Stimulated activated CD4-positive, alpha-beta T cell treated with anti-CD3 and anti-CD28 coated beads, Interleukin-4, amount 100 ng/mL, for 48 hours (primary cell): Measurements from ENCODE around the gene RBBP5.

ENCODE experiments used
- DNase-seq, 2 donors: peaks; one replicate each; pipeline ENCODE4 v3.0.0-alpha.2; 2020; ENCODE audit warnings: low read depth in 2 of 2

The RBBP5 gene

GRCh38 chr1:205056956-205057568 is 64.7 kb downstream of the RBBP5 start:
- no peak for DNase-seq

GRCh38 chr1:205056188-205056611 is 65.6 kb downstream of the RBBP5 start:
- no peak for DNase-seq

- no peak for DNase-seq
Observed at GRCh38 chr1:205054013-205054412, 67.8 kb downstream of the RBBP5 start.

DNA sequence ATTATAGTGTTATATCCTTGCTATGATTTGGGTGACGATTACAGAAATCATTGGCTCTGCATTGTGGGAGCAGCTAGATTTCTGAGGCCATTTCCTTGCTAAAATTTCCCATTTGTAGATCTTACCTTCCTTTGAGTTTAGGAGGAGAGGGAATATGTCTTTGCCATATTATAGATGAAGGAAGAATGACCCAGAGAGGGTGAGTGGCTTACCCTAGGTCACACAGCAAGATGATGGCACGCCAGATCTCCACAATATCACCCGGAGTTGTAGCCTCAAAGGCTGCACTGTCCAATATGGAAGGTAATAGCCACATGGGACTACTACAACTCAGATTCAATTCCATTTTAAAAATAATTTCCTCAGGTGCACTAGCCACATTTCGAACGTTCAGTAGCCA is 68.5 kb downstream of the RBBP5 start:
- DNase-seq, result no peak

DNA sequence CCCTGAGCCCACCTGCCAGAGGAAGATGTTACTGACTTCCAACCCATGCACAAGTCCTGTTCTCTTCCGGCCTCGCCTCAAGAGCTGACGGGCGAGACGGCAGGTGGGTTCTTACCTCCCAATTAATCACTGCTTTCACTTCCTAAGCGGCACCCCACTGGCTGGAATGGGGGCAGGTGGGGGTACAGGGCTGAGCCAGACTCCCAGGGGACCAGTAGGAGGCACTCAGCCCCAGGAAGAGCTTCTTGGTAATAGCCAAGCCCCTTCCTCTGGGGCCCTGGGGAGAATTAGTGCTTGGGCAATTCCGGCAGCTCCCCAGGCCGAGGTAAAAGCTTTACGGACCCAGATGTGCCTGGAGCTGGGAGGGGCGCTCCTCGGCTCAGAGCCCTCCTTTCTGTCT is 69.1 kb downstream of the RBBP5 start:
- no peak for DNase-seq

DNA sequence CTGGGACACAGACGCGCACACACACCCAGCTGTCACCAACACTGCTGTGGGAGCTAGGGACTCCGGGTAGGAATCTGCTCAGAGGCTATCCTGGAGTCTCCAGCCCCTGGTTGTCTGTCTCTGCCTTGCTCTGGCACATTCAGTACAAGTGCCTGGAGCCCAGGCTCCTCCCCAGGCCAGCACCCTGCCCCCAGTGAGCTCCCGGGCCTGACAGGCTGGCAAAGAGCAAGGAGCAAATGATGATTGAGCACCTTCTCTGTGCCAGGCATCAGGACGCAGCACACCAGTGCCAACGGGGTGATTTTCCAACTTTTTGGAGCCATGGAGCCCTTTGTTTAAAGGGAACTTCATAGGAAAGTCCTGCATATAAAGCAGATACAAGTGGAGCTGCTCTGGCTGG is 72.3 kb downstream of the RBBP5 start:
- DNase-seq, result no peak

DNA sequence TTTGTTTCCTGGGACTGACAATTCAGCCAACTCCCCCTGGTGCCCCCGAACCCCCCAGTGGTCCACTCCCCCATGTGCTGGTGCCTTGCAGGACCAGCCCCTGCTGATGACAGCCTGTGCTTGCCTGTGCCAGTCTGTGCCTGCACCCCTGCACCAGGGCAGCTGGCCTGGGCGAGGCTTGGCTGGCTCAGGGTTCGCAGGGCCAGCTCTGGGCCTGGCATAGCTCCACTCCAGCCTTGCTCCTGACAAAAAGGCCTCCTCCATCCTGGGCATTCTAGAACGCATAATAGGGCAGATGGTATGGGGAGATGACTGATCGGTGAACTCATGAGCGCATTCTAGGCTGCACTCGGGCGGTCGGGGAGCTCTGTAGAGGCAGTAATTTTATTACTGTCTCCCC is 73.4 kb downstream of the RBBP5 start:
- no peak for DNase-seq

GRCh38 chr1:205047764-205048231 is 74.0 kb downstream of the RBBP5 start:
- no peak for DNase-seq

DNA sequence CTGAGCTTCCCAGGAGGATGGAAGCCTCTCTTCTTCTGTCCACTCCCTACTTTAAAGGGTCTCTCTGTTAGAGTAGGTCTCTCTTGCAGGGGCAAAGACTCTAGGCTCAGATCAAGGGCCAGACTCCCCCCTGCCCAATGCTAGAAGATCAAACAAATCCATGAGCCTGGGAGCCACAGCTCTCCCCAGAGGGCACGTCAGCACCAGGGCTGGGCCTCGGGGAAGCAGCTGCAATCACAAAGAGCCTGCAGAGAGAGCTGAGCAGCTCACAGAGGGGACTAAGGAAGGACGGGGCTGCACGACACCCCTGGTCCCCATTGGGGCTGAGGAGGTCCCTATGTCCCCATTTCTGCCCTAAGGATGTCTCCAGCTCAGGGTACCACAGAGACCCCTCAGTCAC is 74.9 kb downstream of the RBBP5 start:
- DNase-seq, result no peak

DNA sequence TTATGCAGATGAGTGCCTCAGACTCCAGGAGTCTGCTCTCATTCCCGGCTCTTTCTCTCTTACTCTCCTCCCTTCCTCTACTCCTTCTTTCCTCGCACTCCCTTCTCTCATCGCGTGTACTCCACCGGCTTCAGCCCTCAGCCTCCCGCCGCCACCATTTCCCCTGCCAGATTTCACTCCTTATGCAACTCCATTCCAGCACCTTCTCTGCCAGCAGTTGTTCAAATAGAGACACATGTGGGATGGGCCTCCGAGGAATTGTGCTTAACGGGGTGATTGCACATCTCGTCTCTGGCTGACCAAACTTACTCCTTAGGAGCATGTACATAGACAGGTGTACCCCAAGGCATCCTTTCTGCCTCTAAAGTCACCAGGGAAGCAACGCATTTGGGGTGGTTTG is 76.6 kb downstream of the RBBP5 start:
- no peak for DNase-seq

DNA sequence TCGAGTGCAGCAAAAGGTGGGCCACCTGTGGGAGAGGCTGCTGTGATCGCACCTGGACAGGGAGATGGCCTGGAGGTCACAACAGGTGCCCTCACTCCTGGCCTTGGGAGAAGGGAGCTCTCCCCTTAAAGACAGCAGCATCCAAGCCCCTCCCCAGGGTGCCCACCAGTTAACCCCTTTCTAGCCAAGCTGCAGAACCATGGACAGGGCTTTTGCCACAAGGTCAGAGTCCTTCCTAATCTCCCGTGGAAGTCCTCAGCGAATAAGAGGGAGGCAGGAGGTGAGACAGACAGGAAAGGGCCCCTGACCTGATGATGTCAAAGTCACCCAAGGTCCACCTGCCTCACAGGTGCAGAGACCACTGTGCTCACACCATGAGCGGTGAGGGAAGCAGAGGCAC is 77.0 kb downstream of the RBBP5 start:
- no peak for DNase-seq

DNA sequence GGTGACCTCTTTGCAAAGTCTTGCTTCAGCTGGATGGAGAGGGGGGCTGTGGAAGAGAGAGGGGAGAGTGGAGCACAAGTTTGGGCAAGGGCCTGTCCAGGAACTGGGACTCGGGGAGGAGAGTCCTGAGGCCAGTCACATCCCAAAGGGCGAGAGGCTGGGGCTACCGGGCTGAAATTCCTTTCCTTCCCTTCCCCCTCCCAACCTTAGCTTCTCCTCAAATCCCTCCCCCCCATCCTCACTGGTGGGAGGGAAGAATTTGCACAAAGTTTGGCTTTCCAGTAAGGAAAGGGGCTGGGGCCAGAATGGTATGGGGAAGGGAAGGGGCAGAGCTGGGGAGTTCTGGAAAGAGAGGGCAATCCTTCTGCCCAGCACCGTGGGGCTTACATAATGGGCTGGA is 77.9 kb downstream of the RBBP5 start:
- DNase-seq, result no peak

- no peak for DNase-seq
Observed at GRCh38 chr1:205042911-205043806, 78.6 kb downstream of the RBBP5 start, which contains the start of gene CNTN2. CNTN2 (plus strand) TSS chr1:205043212; CDS start chr1:205053186, 9,974 bp downstream.

- no peak for DNase-seq
Observed at GRCh38 chr1:205041998-205042910, 79.5 kb downstream of the RBBP5 start.

DNA sequence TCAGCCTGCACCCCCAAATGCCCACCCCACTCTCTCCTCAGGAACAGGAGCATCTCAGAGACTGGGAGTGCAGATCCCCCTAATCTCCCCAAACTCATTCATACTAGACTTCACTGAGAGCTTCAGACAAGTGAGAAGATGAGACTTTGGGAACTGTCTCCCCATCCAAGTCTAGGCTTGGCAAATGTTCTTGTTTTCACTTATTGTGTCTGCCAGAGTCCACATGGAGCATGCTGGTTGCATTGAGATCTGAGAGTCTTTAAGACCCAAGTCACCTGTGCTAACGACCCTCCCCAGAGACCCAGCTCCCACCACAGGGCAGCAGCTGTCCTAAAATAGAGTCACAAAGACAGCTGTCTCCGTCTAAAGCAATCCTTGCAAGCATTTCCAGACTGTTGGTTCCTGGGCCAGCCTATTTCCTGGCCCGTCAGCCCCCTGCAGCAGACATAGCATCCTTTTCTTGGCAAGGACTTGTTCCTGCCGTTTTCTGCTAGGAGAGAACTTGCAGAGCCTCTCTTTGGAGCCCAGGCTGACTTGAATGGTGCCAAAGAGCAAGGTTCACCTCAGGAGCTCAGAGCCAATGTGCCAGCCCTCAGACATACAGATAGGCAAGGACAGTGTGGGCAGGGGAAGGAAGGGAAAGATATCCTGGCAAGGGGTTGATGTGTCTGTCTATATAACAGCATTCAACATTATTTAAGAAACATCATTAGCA is 80.6 kb downstream of the RBBP5 start:
- no peak for DNase-seq

DNA sequence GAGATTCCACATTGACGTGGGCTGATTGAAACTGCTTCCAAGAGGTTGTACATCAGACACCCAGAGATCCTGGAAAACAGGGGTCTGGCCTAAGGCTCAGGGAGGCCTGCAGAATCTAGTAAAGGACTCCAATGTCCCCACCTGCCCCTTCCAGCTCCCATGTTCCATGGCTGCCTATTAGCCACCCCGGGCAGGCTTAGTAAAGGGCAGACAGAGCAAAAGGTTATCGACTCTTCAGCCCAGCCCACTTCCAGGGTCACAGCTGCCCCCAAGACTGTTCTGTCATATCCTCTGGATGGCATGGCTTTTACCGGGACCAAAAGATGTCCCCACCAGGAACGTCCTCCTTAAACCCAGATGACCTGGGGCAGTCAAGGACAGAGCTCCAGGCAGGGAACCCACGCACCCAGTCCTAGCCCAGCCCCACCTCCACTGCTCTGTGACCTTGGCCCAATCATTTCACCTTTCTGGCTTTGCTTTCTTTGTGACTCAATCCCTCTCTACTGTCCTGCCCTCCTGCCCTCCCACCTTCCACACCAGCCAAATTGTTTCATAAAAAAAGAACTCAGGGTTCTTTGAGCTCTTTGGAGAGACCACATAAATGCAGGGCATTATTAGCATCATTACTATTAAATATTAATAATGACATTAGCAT is 83.5 kb downstream of the RBBP5 start:
- no peak for DNase-seq

DNA sequence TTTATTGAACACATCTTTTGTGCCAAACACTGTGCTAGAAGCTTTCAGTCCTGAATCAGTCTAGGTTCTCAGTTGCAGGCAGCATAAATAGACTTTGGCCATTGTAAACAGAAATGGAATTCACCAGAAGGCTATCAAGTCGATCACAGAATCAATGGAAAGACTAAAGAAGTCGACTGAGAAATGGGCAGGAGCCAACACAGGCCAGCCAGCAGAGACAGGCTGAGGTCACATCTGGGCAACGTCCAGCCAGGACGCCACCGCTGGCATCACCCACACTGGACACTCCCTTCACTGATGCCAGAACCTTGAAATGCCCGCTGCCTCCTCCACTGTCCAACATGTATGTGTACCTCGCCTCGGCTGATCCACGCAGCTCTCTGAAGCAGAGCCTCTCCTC is 84.2 kb downstream of the RBBP5 start:
- DNase-seq, result no peak
